ENCODE measurements around the gene FBXO30.

FBXO30 gene

GRCh38 chr6:145755682-145756081 is 58.9 kb downstream of the FBXO30 start:
- no peak for DNase-seq (ENCODE audit: low read depth in 3 of 3)

- no peak for DNase-seq (ENCODE audit: low read depth in 3 of 3)
Measured at GRCh38 chr6:145752638-145753037, 62.0 kb downstream of the FBXO30 start.

- DNase-seq (ENCODE audit: low read depth in 3 of 3), result no peak
Measured at GRCh38 chr6:145749632-145750031, 65.0 kb downstream of the FBXO30 start.

GRCh38 chr6:145745861-145746260 is 68.7 kb downstream of the FBXO30 start:
- DNase-seq (ENCODE audit: low read depth in 3 of 3), result no peak

GRCh38 chr6:145744619-145745018 is 70.0 kb downstream of the FBXO30 start:
- no peak for DNase-seq (ENCODE audit: low read depth in 3 of 3)

All from stimulated activated CD4-positive, alpha-beta T cell treated with anti-CD3 and anti-CD28 coated beads, TNF-alpha, amount 100 ng/mL, for 24 hours (primary cell).